ENCODE results near the gene MDK. TPM values are rescaled to one million over a fixed set of nuclear protein-coding genes. Genes with fewer than 3 reads are reported as not detected.

The MDK gene
- total and polyA plus RNA-seq, 2 of the 4 experiments (the other 2 are of a cell fraction), result 25.8 to 377 TPM

GRCh38 chr11:46362156-46363030, 19.1 kb upstream of the MDK start:
- Histone ChIP-seq H3K9me1 (ENCODE audit: insufficient read depth, low read length) (peaks cover 10% of the 10 kb centered on the region), H4K91ac (ENCODE audit: insufficient read depth, low read depth, low read length) (peak overlapping the region; percentile 80), H3K56ac (ENCODE audit: extremely low read depth, insufficient read depth, low read length) (no peak overlapping the region), H2AFZ (replicated peaks; ENCODE audit: low read length, poor library complexity) (peak overlapping the region; percentile 78), H2BK120ac (ENCODE audit: low read depth, low read length) (peak overlapping the region; percentile 76), H4K8ac (ENCODE audit: low read depth in 2 of 2, low read length in 2 of 2) (peak overlapping the region in 1 of 2 experiments; percentile 93; a peak in 2 of 4 replicates), H3K4me2 (ENCODE audit: low read depth, low read length) (peak overlapping the region; percentile 41; the same call in 1 of the 2 replicates), H3K23ac (ENCODE audit: low read depth, low read length) (peak overlapping the region; percentile 93), H2BK15ac (ENCODE audit: low read depth, low read length) (peak overlapping the region; percentile 58; the same call in 1 of the 3 replicates), H2BK20ac (ENCODE audit: low read depth, low read length) (no peak overlapping the region; the same call in 1 of the 2 replicates), H3K9ac (ENCODE audit: low read depth, low read length) (peak overlapping the region; percentile 49), H3K4me1 (ENCODE audit: control insufficient read depth, insufficient read depth, low read length) (peaks cover 37% of the 10 kb centered on the region), H3K14ac (replicated peaks; ENCODE audit: low read depth, low read length) (peak overlapping the region; percentile 87), H3K9me3 (ENCODE audit: control insufficient read depth, insufficient read depth, low read length) (no peaks in the 10 kb centered on the region), H2BK5ac (ENCODE audit: low read depth, low read length, poor library complexity, severe bottlenecking) (peak overlapping the region; percentile 67), H3K4me3 (ENCODE audit: insufficient read depth, low read depth, low read length) (no peak overlapping the region), H3K18ac (ENCODE audit: low read depth, low read length) (peak overlapping the region; percentile 79), H2AK5ac (ENCODE audit: low read depth, low read length) (peak overlapping the region; percentile 98), H3K36me3 (ENCODE audit: control insufficient read depth, insufficient read depth, low read length) (no peaks in the 10 kb centered on the region), H3K4ac (ENCODE audit: low read depth, low read length) (peak overlapping the region; percentile 80), H4K5ac (ENCODE audit: low read depth, low read length) (peak overlapping the region; percentile 85), H4K20me1 (ENCODE audit: insufficient read depth, low read length) (peaks cover 21% of the 10 kb centered on the region), H3K27ac (ENCODE audit: insufficient read depth, low read length) (peak overlapping the region; percentile 48), H3K79me1 (ENCODE audit: low read depth in 1 of 2, low read length in 2 of 2) (peaks cover 41 to 61% of the 10 kb centered on the region in 2 experiments), H3K27me3 (ENCODE audit: control insufficient read depth, insufficient read depth, low read length) (no peaks in the 10 kb centered on the region), H2AK9ac (replicated peaks; ENCODE audit: low read depth, low read length, poor library complexity) (peak overlapping the region; percentile 73)
- 92% methylated on average over 13 of the region's 20 CpGs; no CpG with 5 or more reads in 1 of the 2 experiments for WGBS, 2 experiments (ENCODE audit: extremely low coverage in 2 of 2, insufficient read length in 1 of 2)
- dilution Hi-C loops (cut with HindIII; ENCODE audit: low sequenced_read_pairs, unreplicated experiment), result no loop called here
- ATAC-seq (ENCODE audit: low read depth) (no peak), DNase-seq (no peak)
- intact Hi-C loops (cut with micrococcal nuclease), result no loop called here
- in situ Hi-C loops (cut with MboI; ENCODE audit: low sequenced_read_pairs), result no loop called here
- POLR2A ChIA-PET (ENCODE audit: unreplicated experiment), result no interaction called here
- BruUV-seq (replicated peaks), result no TSS peak
- CTCF ChIA-PET, result interaction anchor here (0.9 kb wide), 1 partner anchor 15 kb away, joined by 5 read pairs; the partner anchor contains the start of gene DGKZ
- TF ChIP-seq NFE2L2 (IDR thresholded peaks at IDR 0.05; ENCODE audit: low read depth, low read length) (no peak), MAZ (IDR thresholded peaks at IDR 0.05; ENCODE audit: borderline replicate concordance, low read depth, low read length) (no peak), CHD1 (IDR thresholded peaks at IDR 0.05; ENCODE audit: low read depth, low read length) (no peak), RFX5 (IDR thresholded peaks at IDR 0.05; ENCODE audit: low read depth, low read length) (no peak), CEBPB (IDR thresholded peaks at IDR 0.05; ENCODE audit: low read depth, low read length) (no peak), MAFK (IDR thresholded peaks at IDR 0.05; ENCODE audit: low read depth, low read length) (no peak), MXI1 (IDR thresholded peaks at IDR 0.05; ENCODE audit: borderline replicate concordance, low read depth, low read length) (no peak), RCOR1 (IDR thresholded peaks at IDR 0.05; ENCODE audit: insufficient replicate concordance, low read length) (no peak), POLR2A (IDR thresholded peaks at IDR 0.05; ENCODE audit: low read depth, low read length) (no peak), RAD21 (IDR thresholded peaks at IDR 0.05; ENCODE audit: low read length) (no peak), BHLHE40 (IDR thresholded peaks at IDR 0.05; ENCODE audit: low read depth, low read length) (no peak), CTCF (conservative IDR thresholded peaks at IDR 0.05; ENCODE audit: low read depth, low read length) (no peak), ELK1 (IDR thresholded peaks at IDR 0.05; ENCODE audit: borderline replicate concordance, low read depth, low read length) (no peak)
- TF ChIP-seq, protein P1, sequence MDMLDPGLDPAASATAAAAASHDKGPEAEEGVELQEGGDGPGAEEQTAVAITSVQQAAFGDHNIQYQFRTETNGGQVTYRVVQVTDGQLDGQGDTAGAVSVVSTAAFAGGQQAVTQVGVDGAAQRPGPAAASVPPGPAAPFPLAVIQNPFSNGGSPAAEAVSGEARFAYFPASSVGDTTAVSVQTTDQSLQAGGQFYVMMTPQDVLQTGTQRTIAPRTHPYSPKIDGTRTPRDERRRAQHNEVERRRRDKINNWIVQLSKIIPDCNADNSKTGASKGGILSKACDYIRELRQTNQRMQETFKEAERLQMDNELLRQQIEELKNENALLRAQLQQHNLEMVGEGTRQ (IDR thresholded peaks at IDR 0.05; ENCODE audit: low read depth, low read length), result no peak

Measured in IMR-90 (cell line).